Dermis blood vessel endothelial cell (primary cell): ENCODE results near the gene CCDC92. TPM values are rescaled to one million over a fixed set of nuclear protein-coding genes. Genes with fewer than 3 reads are reported as not detected.

Source experiments
- DNase-seq: peaks from one replicate; pipeline ENCODE4 v3.0.0; 2010
- total RNA-seq: library from RNA; depleted of rRNA; stranded (reverse); fragments of >200 nt; gene quantifications from 2 replicates; pipeline ENCODE4 v1.2.3, GENCODE V29; 2014

CCDC92 gene
- total RNA-seq = 8.8 and 10.4 TPM in 2 replicates

- DNase-seq = peak; percentile 93
Measured at GRCh38 chr12:123972457-123973401, at the start of gene CCDC92, which contains the start of gene ZNF664. CCDC92 (minus strand) TSS chr12:123972831; CDS start chr12:123944305, 28,526 bp downstream. ZNF664 (plus strand) TSS chr12:123973215; CDS start chr12:124012145, 38,930 bp downstream.

- DNase-seq = no peak
Measured at GRCh38 chr12:124022161-124022560, 49.5 kb upstream of the CCDC92 start.

GRCh38 chr12:124021007-124021406 lies 48.4 kb upstream of the CCDC92 start:
- no peak for DNase-seq

GRCh38 chr12:124020514-124020949 lies 47.9 kb upstream of the CCDC92 start:
- no peak for DNase-seq

GRCh38 chr12:124019115-124019514 lies 46.5 kb upstream of the CCDC92 start:
- no peak for DNase-seq

GRCh38 chr12:124018539-124018938 lies 45.9 kb upstream of the CCDC92 start:
- no peak for DNase-seq

DNA sequence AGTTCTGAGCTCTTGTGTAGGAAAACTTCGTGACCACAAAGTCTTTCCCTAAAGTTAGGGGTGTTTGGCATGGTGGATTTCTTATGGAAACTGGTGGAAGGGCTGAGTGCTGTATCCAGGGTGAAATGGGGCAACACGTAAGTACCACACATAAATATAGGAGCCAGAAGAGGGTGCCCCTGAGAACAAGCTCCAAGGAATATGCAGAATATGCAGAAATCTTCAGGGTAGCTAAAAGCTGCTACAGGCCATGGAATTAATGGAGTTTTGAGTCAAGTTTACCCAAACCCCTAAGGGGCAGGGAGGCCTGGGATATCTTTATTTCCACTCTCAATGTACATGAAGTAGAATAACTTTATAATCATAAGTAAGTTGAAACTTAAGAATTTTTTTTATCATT lies 44.4 kb upstream of the CCDC92 start:
- no peak for DNase-seq

DNA sequence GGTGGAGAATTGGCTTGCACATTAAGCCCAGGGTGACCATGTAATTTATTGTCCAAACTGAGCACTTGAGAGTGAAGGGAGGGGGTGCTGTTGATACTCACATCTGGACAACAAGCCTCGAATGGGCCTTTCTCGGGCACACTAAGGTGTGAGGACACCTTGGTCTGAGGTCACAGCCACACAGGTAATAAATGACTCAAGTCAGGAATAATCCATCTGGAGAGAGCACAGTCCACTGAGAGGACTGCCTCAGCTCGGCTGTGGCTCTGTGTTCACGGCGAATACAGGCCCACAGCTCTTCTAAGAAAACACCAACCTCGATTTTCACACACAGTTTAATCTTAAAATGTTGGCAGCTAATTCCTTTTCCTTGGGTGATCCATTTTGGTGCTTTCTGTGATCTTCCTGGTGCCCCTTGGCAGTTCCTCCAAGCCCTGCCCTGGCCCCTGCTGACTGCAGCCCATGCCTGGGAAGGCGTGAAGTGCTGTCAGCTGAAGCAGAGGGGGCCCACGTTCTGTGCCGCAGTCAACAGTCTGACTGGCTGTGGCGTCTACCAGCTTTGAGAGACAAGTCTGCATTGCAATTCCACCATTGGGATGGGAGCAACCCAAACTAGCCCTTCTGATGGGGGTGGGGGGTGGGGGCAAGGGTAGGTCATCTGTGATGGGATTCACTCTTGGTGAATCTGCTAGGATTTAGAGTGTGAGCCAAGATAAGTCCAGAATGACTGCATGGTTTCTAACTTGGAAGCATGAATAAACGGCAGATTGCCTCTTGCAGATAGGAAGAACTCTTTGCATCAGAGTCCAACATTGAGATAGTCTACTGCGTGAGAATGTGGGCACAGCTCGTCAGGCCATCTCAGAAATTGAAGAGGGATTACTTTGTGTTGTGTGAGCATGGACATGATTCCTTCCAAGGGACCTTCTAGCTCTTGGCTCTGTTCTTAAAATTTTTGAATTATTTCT lies 43.1 kb upstream of the CCDC92 start:
- no peak for DNase-seq

- no peak for DNase-seq
Measured at GRCh38 chr12:124013073-124013472, 40.4 kb upstream of the CCDC92 start.

- no peak for DNase-seq
Measured at GRCh38 chr12:124011435-124012115, 38.9 kb upstream of the CCDC92 start.

DNA sequence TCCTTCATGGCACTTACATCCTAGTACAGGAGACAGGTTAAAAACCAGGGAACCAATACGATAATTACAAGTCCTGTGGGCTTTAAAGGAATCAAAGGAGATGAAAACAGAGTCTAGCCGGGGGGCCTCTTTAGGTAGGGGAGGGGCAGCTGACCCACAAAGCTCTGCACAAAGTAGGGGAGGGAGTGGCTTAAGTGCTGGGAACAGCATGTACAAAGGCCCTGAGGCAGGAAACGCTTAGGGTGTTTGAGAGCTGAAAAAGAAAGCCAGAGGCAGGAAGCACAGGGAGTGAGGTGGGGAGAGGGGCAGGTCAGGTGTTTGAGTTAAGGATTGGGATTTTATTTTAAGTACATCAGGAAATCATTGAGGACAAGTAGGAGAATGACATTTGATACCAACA lies 38.1 kb upstream of the CCDC92 start:
- DNase-seq = no peak

DNA sequence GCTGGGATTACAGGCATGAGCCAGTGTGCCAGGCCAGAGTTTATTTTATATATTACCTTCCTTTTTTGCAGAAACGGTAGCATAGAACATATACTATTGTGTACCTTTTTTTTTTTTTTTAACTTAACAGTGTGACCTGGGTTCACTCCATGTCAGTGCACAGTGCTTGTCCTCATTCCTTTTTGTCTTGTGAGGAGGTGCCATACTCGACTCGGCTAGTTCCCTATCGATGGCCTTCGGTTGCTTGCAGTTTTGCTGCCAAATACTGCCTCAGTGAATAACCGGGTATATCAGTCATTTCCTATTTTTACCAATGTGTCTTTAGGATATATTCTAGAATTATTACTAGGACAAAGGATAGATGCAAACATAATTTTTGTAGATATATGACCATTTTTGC lies 37.1 kb upstream of the CCDC92 start:
- DNase-seq = no peak

DNA sequence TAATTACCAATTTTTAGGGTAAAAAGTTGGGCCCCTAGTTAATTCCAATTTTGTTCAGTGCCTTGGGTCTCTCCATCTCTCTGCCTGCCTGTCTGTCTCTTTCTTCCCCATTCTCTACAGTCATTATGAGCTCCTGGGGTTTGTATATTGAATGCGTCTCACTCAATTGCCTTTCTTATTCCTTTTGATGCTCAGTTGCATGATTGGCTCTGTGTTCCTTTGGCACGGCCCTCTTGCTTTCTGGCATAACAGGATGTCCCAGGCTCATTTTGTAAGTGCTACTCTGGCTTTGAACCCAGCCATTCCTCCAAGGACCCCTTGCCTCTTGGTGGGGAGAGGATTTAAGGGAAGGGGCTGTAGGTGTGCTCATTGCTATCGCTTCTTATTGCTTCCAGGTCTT lies 36.0 kb upstream of the CCDC92 start:
- no peak for DNase-seq

DNA sequence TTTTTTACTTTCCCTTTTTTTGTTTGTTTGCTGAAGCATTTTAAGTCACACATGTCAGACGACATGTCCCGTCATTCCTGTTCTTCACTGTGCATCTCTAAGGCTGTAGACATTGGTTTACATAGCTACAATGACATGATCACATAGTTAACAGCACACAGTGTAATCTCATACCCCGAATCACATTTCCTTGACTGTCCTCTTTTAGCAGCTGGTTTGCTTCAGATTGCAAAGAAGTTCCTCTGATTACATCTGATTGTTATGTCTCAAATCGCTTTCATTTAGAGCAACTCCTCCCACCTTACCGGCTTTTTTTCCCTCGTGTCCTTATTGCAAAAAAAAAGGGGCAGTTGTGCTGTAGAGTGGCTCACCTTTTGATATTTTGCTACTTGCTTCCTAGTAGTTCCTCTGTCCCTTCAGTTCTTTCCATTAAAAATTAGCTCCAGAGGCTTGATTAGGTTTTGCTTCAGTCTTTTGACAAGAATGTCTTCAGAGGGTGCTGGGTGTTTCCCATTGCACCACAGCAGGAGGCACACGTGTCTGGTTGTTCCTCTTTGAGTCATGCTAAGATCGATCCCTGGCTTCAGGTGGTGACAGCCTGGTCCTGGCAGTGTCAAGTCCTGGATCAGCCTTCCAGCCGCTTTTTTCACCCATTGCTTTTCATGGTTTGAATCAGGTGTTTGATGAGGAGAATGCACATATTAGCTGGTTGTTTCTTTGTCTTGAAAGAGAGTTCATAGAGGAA lies 35.4 kb upstream of the CCDC92 start:
- no peak for DNase-seq

DNA sequence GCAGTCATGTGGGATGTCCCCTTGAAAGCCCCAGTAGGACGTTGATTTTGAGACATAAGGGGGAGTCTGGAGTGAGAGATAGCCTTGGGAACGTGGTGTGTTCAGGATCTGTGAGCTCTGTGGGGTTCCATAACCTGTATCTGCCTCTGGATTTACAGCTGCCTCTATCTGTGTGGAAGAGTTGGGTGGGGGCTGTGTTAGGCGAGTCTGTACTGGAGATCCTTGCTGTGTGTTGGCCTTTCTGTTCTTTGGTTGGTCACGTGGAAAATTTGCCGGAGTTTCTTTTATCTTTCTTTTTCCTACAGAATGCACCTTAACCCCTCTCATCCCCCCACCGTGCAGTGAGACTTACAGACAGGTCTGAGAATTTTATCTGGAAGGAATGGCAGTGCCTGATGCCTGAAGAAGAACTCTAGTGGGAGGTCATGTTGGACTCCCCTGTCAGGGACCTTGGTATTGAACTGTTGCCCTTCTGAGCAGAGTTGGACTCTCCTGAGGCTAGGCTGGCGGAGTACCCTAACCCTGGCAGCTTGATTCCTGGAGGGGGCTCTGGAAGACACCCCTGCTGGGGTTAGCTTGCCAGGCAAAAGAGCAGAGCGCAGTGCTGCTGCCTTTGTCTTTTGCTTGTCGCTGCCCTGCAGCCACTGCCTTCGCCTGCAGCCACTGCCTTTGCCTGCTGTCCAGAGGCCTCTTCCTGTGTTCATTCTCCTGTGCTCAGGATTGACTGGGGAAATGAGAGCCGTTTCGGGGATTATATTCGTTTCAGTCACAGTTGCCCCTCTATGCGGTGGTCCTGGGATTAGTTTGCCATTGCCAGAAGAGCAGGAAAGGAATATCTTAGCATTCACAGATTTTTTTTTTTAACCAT lies 34.4 kb upstream of the CCDC92 start:
- DNase-seq = no peak

DNA sequence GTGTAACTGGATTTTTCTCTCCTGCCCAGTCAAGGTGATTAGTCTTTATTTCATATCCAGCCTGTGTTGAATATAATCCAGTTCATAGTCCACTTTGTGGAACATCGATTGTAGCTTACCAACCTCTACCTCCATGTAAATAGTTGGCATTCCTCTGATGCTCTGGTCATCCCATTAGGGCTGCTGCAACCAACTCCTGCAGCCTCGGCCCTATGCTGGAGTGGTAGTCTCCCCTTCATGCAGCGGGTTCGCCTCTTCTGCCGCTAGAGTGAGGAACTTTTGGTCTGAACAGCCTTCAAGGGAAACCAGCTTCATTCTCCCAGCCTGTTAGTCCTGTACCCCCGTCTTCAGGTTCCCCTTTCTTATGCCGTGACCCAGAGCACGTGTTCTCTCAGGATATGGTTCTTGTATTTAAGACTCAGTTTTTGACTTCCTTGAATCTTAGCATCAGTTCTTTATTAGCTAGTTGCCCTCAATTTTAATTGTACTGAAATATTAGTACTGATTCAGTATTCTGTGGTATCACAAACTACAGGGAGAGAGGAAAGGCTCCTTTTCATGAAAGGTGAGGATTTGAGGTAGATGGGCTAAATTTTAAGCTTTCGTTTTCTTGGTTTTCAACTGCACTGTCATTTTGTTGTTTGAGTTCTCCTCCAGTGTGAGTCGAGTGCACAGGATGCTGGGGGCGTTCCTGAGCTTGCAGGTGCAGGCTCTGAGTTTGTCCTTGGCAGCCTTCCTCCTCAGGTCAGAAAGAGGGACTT lies 33.6 kb upstream of the CCDC92 start:
- DNase-seq = no peak

- DNase-seq = no peak
Measured at GRCh38 chr12:124004233-124004875, 31.7 kb upstream of the CCDC92 start.

- DNase-seq = no peak
Measured at GRCh38 chr12:124002654-124003053, 30.0 kb upstream of the CCDC92 start.

DNA sequence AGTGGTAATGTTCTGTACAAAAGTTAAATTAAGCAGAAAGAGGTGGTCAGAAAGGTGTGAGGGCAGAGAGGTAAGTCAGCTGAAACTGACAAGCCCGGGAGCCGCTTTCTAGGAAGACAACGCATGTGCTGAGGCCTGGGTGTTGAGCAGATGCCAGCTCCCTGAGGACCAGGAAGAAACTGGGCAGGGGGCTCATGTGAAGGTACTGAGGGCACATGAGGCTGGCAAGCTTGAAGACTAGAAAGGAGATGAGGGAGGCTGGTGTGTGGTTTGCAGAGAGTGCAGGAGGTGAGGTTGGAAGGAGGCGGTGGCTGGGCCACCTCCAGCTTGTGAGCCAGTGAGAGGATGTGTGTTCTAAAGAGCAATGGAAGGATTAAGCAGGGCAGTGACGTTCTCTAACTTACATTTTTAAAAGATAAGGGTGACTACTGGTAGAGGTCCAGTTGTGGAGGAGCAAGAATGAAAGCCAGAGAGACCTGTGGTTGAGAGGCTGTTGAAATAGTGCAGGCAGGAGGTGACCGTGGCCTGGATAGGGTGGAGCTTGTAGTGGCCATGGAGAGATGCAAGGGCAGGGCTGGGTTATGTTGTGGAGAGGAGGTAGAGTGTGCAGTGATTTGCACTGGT lies 29.5 kb upstream of the CCDC92 start:
- DNase-seq = no peak
